Activated naive CD8-positive, alpha-beta T cell treated with anti-CD3 and anti-CD28 coated beads, Interleukin-2, amount 10 ng/mL, durations not matched to agents 7 days and 5 days (primary cell): ENCODE measurements around the gene ZSCAN31. TPM values are rescaled to one million over a fixed set of nuclear protein-coding genes. Genes with fewer than 3 reads are reported as not detected.
A peak's percentile ranks its signal among the peaks of the same experiment; 100 is the strongest.
"Not testable (repeated sequence)": the region's sequence is repeated elsewhere in the genome, so short reads cannot be mapped to it uniquely, and the experiment has no call there.

ENCODE experiments used
- ATAC-seq: fragments of 150-1000 bp; cut with Tn5 transposase; one replicate; pipeline ENCODE4 v1.10.0; 2021; ENCODE audit warnings: low read depth, moderate library complexity
- POLR2A ChIA-PET: fragments of 350-600 bp; sonication (Branson Sonifier 250); formaldehyde crosslinking; loops from one replicate; lab custom pipeline; 2021; ENCODE audit warnings: antibody characterized with exemption; lab: Charles Lee
- DNase-seq: peaks from one replicate; pipeline ENCODE4 v3.0.0; 2021
- H3K27ac Mint-ChIP-seq: one replicate; pipeline ENCODE4 v1.8.0; 2022; ENCODE audit warnings: mild to moderate bottlenecking, mixed read lengths
- H3K27me3 Mint-ChIP-seq: one replicate; pipeline ENCODE4 v1.8.0; 2022; ENCODE audit warnings: mild to moderate bottlenecking, moderate library complexity, mixed read lengths
- H3K36me3 Mint-ChIP-seq: one replicate; pipeline ENCODE4 v1.8.0; 2021; ENCODE audit warnings: mild to moderate bottlenecking, mixed read lengths
- H3K4me1 Mint-ChIP-seq: one replicate; pipeline ENCODE4 v1.8.0; 2021; ENCODE audit warnings: mixed read lengths
- H3K4me3 Mint-ChIP-seq: one replicate; pipeline ENCODE4 v1.8.0; 2022; ENCODE audit warnings: mild to moderate bottlenecking, moderate library complexity, mixed read lengths
- H3K9me3 Mint-ChIP-seq: one replicate; pipeline ENCODE4 v1.8.0; 2021; ENCODE audit warnings: mixed read lengths
- total RNA-seq, 2 experiments: library from RNA; stranded (reverse); gene quantifications; one replicate each; pipeline ENCODE4 v1.2.3, GENCODE V29; 2021

Gene ZSCAN31
- total RNA-seq, 2 experiments from 2014 or later: 1.9 to 2.0 TPM

DNA sequence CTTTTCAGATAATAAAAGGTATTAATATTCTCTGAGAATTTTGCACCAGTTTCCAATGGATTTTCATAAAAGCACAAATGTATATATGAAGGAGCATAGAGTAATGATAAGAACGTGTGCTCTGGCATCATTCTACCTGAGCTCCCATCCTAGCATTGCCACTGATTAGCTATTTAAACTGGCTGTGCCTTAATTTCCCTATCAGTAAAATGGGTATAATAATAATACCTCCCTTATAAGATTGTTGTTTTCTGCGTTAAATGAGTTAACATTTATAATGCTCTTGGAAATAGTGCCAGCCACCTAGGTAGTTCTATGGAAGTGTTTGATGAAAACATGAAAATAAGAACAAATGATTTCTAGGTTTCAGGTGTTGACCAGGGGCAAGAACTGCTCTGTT lies 25.0 kb upstream of the ZSCAN31 start:
- Mint-ChIP-seq H3K4me3 (no peak overlapping the region), H3K27me3 (no peaks in the 10 kb centered on the region), H3K36me3 (peaks cover 20% of the 10 kb centered on the region), H3K4me1 (peaks cover 11% of the 10 kb centered on the region), H3K27ac (no peak overlapping the region), H3K9me3 (no peaks in the 10 kb centered on the region)
- POLR2A ChIA-PET: interaction anchor here (0.6 kb wide), 1 partner anchor 1789 kb away, joined by 4 read pairs; no protein-coding TSS in a partner anchor
- ATAC-seq (no peak), DNase-seq (no peak)

DNA sequence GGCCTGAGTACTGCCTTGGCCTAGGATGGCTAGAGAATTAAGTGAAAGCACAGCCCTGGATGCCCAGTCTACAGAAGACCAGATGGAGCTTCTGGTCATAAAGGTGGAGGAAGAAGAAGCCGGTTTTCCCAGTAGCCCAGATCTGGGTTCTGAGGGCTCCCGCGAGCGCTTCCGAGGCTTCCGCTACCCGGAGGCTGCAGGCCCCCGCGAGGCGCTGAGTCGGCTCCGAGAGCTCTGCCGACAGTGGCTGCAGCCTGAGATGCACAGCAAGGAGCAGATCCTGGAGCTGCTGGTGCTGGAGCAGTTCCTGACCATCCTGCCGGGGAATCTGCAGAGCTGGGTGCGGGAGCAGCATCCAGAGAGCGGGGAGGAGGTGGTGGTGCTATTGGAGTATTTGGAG lies 23.6 kb upstream of the ZSCAN31 start:
- H3K4me1 Mint-ChIP-seq: peaks cover 19% of the 10 kb centered on the region
- H3K36me3 Mint-ChIP-seq, ATAC-seq, H3K27me3 Mint-ChIP-seq, H3K27ac Mint-ChIP-seq, DNase-seq, POLR2A ChIA-PET, H3K4me3 Mint-ChIP-seq, H3K9me3 Mint-ChIP-seq: not testable (repeated sequence)

DNA sequence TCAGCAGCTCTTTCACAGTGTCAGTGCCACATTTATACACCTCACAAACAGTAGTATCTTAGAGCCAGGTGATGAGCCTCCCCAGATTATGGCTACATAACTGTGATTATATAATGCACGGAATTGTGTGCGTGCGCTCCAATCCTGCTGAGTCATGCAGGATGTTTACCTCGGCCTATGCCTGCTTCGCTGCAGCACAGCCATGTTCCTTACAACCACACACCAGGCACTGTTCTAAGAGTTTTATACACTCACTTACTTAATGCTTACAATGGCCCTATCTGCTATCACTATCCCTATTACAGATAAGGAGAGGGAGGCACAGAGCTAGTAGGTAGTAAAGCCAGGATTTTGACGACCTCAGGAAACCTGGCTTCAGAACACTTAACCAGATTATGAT lies 21.1 kb upstream of the ZSCAN31 start:
- Mint-ChIP-seq H3K27me3 (no peaks in the 10 kb centered on the region), H3K9me3 (no peaks in the 10 kb centered on the region), H3K36me3 (peaks cover 16% of the 10 kb centered on the region), H3K27ac (peak overlapping the region; percentile 71), H3K4me3 (no peak overlapping the region), H3K4me1 (peaks cover 23% of the 10 kb centered on the region)
- DNase-seq (no peak), ATAC-seq (no peak)
- POLR2A ChIA-PET: interaction anchor here (1.0 to 2.4 kb wide), 4 partner anchors 90 to 464 kb away, joined by 3 to 11 read pairs (median 6); partner anchors contain the start of gene ZSCAN26

DNA sequence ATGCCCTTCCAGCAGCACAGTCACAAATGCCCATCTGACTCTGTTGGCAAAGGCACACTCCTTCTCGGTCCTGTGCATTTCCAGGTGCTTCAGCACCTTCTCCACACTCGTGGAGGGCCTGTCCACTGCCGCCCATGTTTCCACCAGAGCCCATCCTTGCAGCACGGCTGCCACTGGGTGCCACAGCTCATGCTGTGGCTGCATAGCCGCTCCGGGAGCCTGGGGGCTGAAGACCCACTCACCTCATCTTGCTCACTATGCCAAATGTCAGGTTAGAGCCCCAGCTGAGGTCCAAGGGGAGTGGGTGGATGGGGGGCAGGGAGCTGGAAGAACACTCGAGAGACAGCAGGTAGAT lies 20.7 kb upstream of the ZSCAN31 start:
- H3K4me3 Mint-ChIP-seq: peak overlapping the region; percentile 89
- POLR2A ChIA-PET: interaction anchor here (0.9 to 2.4 kb wide), 7 partner anchors 18 to 484 kb away, joined by 3 to 11 read pairs (median 5); partner anchors contain the start of genes ZKSCAN8, ZSCAN16 and ZSCAN26
- H3K9me3 Mint-ChIP-seq: no peaks in the 10 kb centered on the region
- DNase-seq (no peak), ATAC-seq (no peak)
- H3K36me3 Mint-ChIP-seq: peaks cover 17% of the 10 kb centered on the region
- no peaks in the 10 kb centered on the region for H3K27me3 Mint-ChIP-seq
- peak overlapping the region; percentile 45 for H3K27ac Mint-ChIP-seq
- peaks cover 25% of the 10 kb centered on the region for H3K4me1 Mint-ChIP-seq

DNA sequence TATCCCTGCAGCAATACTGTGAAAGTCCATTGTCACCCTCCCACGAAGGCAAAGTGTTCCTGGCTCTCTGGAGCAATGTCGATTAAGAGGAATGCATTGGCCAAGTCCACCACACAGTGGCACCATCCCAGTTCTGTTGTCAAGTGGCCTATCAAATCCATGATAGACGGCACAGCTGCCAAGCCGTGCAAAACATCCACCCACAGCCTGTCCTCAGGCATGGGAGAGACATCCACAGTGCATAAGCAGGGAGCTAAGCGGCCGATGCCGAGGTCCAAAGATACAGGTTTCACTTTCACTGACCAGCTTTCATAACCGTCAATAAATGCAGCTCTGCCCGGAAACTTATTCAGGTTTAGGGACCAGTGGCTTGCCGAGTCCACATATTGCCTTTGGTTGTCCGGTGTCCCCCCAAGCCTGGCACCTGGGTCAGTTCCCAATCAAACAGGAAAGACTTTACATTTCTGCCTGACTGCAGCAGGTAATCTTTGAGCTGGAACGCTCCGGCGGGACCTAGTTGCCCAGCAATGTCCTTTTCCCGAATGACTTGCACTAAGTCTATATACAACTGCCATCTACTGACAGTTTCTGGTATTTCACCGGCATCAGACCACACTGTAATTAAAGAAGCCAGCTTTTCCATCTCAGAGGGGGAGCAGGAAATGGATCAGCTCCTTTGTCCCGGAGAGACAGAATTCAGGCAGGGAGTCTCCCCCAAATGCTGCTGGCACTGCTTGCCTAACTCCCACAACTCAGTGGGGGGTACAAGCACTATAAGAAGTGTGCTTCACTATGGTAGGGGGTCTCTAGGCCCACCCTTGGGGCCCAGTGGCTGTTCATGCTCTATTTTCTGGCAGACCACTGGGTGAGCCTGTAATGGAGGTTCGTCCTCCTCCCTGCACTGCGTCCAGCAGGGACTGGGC lies 20.1 kb upstream of the ZSCAN31 start:
- peaks cover 19% of the 10 kb centered on the region for H3K36me3 Mint-ChIP-seq
- no peaks in the 10 kb centered on the region for H3K9me3 Mint-ChIP-seq
- ATAC-seq (peak; percentile 83), DNase-seq (peak; percentile 65)
- H3K27me3 Mint-ChIP-seq: no peaks in the 10 kb centered on the region
- peak overlapping the region; percentile 89 for H3K4me3 Mint-ChIP-seq
- H3K27ac Mint-ChIP-seq: peak overlapping the region; percentile 87
- peaks cover 31% of the 10 kb centered on the region for H3K4me1 Mint-ChIP-seq
- POLR2A ChIA-PET: interaction anchor here (0.6 to 2.4 kb wide), 11 partner anchors 16 to 547 kb away, joined by 3 to 11 read pairs (median 4); partner anchors contain the start of genes ZKSCAN8, ZSCAN16 and ZSCAN26

DNA sequence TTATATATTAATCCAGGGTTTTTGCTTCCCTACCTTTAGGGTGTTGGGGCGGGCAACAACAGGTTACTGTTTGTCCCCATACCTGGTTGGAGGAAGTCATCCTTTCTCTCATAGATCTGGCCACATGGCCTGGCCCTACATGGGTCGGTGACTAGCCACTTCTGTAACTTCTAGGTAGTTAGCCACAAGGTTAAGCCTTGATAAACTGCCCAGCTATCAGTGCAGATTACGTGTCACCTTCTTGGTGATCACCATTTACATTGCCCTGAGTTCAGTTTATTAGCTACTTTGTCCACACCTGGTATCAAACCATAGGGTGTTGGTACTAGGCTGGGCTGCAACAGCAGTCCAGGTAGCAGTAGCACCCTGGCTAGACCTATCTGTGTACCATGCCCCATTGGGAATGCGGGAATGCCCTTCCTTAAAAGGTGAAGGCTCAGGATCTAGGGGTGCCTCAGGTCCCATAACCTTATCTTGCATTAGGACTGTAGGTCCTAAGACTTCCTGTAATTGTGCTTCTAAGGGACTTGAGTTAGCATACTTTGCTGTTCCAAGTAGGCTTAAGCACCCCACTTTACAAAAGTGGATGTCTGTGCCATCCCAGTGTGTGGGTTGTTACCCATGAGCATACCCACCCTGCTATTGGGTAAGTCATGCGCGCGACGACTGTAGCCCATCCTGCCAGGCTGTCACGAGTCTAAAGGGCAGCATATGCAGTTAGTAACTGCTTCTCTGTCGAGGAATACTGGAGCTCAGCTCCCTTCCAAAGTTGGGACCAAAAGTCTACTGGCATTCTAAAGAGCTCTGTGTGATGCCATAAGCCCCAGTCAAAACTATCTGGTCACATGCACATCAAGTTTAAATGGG lies 19.0 kb upstream of the ZSCAN31 start:
- peaks cover 18% of the 10 kb centered on the region for H3K36me3 Mint-ChIP-seq
- H3K4me3 Mint-ChIP-seq: peak overlapping the region; percentile 89
- DNase-seq: no peak
- POLR2A ChIA-PET: interaction anchor here (0.6 to 2.4 kb wide), 7 partner anchors 17 to 546 kb away, joined by 3 to 11 read pairs (median 4); a partner anchor contains a TSS
- no peaks in the 10 kb centered on the region for H3K9me3 Mint-ChIP-seq
- ATAC-seq: no peak
- peaks cover 37% of the 10 kb centered on the region for H3K4me1 Mint-ChIP-seq
- no peak overlapping the region for H3K27ac Mint-ChIP-seq
- no peaks in the 10 kb centered on the region for H3K27me3 Mint-ChIP-seq

DNA sequence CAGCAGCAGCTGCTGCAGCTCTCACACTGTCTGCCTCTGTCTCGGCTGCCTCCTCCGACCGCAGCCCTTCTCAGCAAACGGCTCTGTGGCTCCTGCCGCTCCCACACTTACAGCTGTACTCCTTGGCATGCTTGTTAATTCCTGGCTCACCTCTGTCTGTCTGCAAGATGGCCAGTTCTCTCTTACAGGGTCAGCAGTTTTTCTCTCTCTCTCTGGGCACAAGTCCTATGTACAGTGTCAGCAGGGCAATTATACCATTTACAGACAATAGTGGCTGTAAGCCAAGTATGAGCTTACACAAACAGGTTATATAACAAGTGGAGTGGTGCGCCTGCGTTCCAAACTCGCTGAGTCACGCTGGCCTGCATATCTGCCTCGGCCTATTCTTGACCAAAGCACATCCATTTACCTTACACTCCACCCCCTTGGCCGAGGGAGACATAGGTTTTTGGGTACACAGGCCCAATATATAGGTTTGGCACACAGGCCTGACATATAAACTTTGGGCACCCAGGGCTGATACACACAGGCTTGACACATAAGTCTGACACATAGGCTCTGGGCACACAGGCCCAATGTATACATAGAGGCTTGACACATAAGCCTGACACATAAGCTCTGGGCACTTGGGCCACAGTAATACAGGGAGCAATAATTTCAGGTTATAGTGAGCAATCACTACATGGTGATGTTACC lies 18.2 kb upstream of the ZSCAN31 start:
- POLR2A ChIA-PET: interaction anchor here (0.6 kb wide), 1 partner anchor 463 kb away, joined by 4 read pairs; a partner anchor contains a TSS

DNA sequence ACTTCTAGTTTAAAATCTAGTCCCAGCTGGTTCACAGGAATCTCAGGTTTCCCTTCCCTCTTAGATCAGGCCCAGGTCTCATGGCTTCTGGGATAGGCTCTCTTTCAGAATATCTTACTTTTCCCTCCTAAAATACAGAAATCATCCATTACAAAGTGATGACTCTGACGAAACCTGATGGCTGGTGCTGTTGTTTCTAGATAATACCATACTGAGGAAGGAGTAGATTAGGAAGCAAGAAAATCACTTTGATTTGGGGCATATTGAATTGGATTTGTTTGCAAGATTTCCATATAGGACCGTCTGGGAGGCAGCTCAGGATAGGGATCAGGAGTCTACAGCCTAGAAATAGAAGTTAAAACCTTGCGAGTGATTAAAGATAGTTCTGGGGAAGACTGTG lies 17.4 kb upstream of the ZSCAN31 start:
- Mint-ChIP-seq H3K36me3 (peaks cover 21% of the 10 kb centered on the region), H3K9me3 (no peaks in the 10 kb centered on the region), H3K4me1 (peaks cover 39% of the 10 kb centered on the region), H3K4me3 (no peak overlapping the region), H3K27me3 (no peaks in the 10 kb centered on the region), H3K27ac (no peak overlapping the region)
- ATAC-seq (no peak), DNase-seq (no peak)
- POLR2A ChIA-PET: interaction anchor here (0.6 kb wide), 1 partner anchor 463 kb away, joined by 4 read pairs; a partner anchor contains a TSS

More for the DNA sequence above, 18.2 kb upstream of the ZSCAN31 start:
- Mint-ChIP-seq H3K4me1 (peaks cover 39% of the 10 kb centered on the region), H3K27me3 (no peaks in the 10 kb centered on the region), H3K36me3 (peaks cover 21% of the 10 kb centered on the region), H3K27ac (no peak overlapping the region), H3K9me3 (no peaks in the 10 kb centered on the region), H3K4me3 (no peak overlapping the region)
- DNase-seq (no peak), ATAC-seq (no peak)

DNA sequence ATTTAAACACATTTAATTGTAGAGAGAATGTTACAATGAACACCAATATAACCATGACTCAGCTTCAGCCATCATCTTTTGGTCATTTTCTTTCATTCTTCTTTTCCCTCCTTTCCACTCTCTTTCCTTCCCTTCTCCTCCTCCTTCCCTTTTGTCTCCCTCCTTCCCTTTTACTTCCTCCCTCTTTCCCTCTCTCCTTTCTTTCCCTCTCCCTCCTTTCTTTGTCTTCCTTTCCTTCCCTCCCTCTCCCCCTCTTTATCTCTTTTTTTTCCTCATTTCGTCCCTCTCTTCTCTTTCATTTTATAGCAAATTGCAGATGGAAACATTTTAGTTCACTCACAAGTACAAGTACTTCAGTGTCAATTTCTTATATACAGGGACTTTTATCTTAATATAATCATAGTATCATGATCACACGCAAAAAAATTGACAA lies 15.6 kb upstream of the ZSCAN31 start:
- Mint-ChIP-seq H3K4me3 (peak overlapping the region; percentile 100), H3K27ac (peak overlapping the region; percentile 47), H3K4me1 (peaks cover 34% of the 10 kb centered on the region), H3K27me3 (peaks cover 10% of the 10 kb centered on the region), H3K9me3 (no peaks in the 10 kb centered on the region), H3K36me3 (peaks cover 21% of the 10 kb centered on the region)
- POLR2A ChIA-PET: interaction anchor here (1.1 to 2.1 kb wide), 3 partner anchors 16 to 210 kb away, joined by 3 to 15 read pairs (median 3); partner anchors contain the start of genes ZKSCAN8 and ZSCAN31
- ATAC-seq (no peak), DNase-seq (no peak)

DNA sequence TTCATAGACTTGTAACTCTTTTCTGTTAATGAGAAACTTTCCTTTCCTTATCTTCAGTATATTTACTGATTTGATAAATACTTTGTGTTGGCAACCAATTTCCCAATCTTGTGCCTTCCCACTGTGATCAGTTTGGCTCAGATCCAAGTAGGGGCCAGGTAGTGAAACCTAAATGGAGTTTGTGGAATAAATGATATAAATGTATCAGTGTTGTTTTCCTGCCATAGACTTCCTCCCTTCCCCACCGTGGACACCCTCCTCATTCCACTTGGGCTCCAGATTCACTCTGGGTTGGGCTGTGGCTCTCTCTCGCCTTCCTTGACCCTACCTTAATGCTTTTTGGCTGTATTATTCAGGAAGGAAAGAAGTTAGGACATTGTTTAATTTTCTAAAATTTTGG lies 15.1 kb upstream of the ZSCAN31 start:
- H3K36me3 Mint-ChIP-seq: peaks cover 21% of the 10 kb centered on the region
- H3K4me3 Mint-ChIP-seq: peak overlapping the region; percentile 100
- H3K27me3 Mint-ChIP-seq: peaks cover 13% of the 10 kb centered on the region
- peak overlapping the region; percentile 13 for H3K27ac Mint-ChIP-seq
- H3K9me3 Mint-ChIP-seq: no peaks in the 10 kb centered on the region
- no peak for ATAC-seq
- no peak for DNase-seq
- H3K4me1 Mint-ChIP-seq: peaks cover 30% of the 10 kb centered on the region
- POLR2A ChIA-PET: interaction anchor here (1.1 to 2.1 kb wide), 4 partner anchors 15 to 214 kb away, joined by 3 to 15 read pairs (median 4); partner anchors contain the start of genes ZKSCAN8 and ZSCAN31

DNA sequence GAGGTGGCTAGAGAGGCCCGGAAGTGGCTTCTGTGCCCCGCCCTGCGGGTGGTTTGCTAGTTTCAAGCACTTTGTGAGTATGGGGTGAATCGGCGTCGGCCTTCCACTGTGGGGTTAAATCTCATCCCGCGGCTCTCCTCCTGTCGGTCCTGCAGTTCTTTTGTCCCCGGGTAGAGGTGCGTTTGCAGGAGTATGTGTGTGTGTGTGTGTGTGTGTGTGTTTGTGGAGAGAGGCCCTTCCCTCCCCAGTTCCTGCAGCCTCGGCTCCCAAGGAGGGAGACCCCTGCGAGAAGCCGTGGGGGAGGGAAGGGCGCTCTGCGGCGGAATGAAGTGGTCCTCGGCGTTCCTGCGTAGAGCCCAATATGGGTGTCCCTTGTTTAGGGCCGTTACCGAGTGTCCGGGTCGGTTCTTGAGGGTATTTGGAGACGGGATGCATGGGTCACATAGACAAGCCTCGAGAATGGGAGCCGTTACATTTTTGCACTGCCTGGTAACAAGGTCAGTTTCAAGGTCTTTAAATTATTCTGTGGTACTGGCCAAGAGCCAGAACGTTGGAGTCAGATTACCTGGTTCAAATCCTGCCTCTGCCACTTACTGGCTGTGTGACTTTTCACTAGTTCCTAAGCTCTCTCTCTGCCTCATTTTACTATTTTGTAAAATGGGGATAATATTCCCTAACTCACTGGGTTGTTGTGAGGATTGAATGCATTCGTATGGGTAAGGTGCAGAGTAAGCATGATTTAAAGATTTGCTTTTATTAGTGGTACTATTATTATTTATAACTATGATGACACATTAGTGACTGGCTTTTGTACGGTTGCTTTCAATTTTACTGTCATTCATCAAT lies 14.2 kb upstream of the ZSCAN31 start, which contains the start of gene ZKSCAN3:
Gene ZKSCAN3 (plus strand): TSS at position 56 of the 846 bp plus-strand sequence. CDS start 9,640 bp downstream, outside the sequence.
- Mint-ChIP-seq H3K4me1 (peaks cover 22% of the 10 kb centered on the region), H3K4me3 (peak within 1 kb of the TSS; percentile 100), H3K27ac (peak within 1 kb of the TSS; percentile 99), H3K9me3 (no peaks in the 10 kb centered on the region), H3K27me3 (peaks cover 13% of the 10 kb centered on the region), H3K36me3 (peaks cover 21% of the 10 kb centered on the region)
- POLR2A ChIA-PET: interaction anchor here (0.6 to 2.1 kb wide), 8 partner anchors 14 to 245 kb away, joined by 3 to 15 read pairs (median 3); partner anchors contain the start of genes ZKSCAN8, ZSCAN26 and ZSCAN31
- DNase-seq: peak; percentile 85
- peak; percentile 99 for ATAC-seq
